Measurements from ENCODE around the gene VMO1. TPM values are rescaled to one million over a fixed set of nuclear protein-coding genes. Genes with fewer than 3 reads are reported as not detected.

VMO1 gene
- total RNA-seq, 6 donors from 2014 or later, result 3.1 to 28.8 (median 13.4) TPM; not detected in 1

DNA sequence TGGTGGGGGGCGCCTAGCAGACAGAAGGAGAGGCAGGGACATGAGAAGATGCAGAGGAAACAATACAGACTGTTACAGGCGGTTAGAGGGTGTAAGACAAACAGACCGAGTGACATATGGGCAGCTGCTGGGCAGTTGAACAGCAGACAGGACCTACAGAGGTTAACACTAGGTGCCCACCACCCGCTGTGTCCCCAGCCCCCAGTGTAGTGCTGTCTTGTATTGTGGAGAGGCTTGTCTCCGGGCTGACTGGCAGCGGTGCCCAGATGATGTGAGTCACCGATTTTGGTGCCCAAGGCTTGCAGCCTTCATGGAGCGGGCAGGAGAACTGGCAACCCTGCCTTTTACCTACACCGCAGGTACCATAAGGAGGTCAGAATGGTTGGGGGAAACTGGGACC is 44.0 kb downstream of the VMO1 start:
- DNase-seq (no peak), ATAC-seq (ENCODE audit: low FRiP score in 2 of 2) (no peak)
- H3K9me3 ChIP-seq, result no peaks in the 10 kb centered on the region
- H3K36me3 ChIP-seq, result no peaks in the 10 kb centered on the region
- no peak for TF ChIP-seq POLR2AphosphoS5 (IDR thresholded peaks at IDR 0.05)
- TF ChIP-seq EP300 (IDR thresholded peaks at IDR 0.05), result no peak
- TF ChIP-seq, protein P1, sequence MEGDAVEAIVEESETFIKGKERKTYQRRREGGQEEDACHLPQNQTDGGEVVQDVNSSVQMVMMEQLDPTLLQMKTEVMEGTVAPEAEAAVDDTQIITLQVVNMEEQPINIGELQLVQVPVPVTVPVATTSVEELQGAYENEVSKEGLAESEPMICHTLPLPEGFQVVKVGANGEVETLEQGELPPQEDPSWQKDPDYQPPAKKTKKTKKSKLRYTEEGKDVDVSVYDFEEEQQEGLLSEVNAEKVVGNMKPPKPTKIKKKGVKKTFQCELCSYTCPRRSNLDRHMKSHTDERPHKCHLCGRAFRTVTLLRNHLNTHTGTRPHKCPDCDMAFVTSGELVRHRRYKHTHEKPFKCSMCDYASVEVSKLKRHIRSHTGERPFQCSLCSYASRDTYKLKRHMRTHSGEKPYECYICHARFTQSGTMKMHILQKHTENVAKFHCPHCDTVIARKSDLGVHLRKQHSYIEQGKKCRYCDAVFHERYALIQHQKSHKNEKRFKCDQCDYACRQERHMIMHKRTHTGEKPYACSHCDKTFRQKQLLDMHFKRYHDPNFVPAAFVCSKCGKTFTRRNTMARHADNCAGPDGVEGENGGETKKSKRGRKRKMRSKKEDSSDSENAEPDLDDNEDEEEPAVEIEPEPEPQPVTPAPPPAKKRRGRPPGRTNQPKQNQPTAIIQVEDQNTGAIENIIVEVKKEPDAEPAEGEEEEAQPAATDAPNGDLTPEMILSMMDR (IDR thresholded peaks at IDR 0.05), result no peak
- TF ChIP-seq POLR2A (IDR thresholded peaks at IDR 0.05), result no peak
- no peaks in the 10 kb centered on the region for H3K27me3 ChIP-seq
- H3K27ac ChIP-seq, result no peak overlapping the region
- peaks cover 9 to 31% (median 18%) of the 10 kb centered on the region in 4 donors for H3K4me1 ChIP-seq
- WGBS, 2 donors, result 91 to 97% methylated on average over 9 of the region's 9 CpGs
- no peak overlapping the region for H3K4me3 ChIP-seq

DNA sequence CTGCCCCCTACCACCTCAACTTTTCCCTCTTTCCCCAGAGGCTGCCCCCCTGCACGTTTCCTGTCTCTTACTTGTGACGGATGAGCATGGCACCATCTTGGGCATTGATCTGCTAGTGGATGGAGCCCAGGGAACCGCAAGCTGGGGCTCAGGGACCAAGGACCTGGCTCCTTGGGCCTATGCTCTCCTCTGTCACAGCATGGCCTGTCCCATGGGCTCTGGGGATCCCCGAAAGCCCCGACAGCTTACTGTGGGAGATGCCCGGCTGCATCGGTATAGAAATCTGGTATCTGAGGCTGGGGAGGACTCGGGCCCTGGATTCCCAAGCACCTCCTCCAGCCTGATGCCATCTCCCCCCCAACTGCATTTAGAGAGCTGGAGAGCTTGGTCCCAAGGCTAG is 44.6 kb downstream of the VMO1 start:
- no peaks in the 10 kb centered on the region for H3K27me3 ChIP-seq
- no peaks in the 10 kb centered on the region for H3K36me3 ChIP-seq
- no peak overlapping the region for H3K27ac ChIP-seq
- DNase-seq, result no peak
- TF ChIP-seq POLR2AphosphoS5 (IDR thresholded peaks at IDR 0.05) (no peak), POLR2A (IDR thresholded peaks at IDR 0.05) (no peak), EP300 (IDR thresholded peaks at IDR 0.05) (no peak)
- TF ChIP-seq, protein P1 (IDR thresholded peaks at IDR 0.05), result no peak
- H3K9me3 ChIP-seq, result no peaks in the 10 kb centered on the region
- H3K4me3 ChIP-seq, result no peak overlapping the region
- 90 to 92% methylated on average over 4 to 8 of the region's 8 CpGs for WGBS, 2 donors
- no peak for ATAC-seq (ENCODE audit: low FRiP score in 2 of 2)
- H3K4me1 ChIP-seq, result peaks cover 9 to 31% (median 21%) of the 10 kb centered on the region in 4 donors

DNA sequence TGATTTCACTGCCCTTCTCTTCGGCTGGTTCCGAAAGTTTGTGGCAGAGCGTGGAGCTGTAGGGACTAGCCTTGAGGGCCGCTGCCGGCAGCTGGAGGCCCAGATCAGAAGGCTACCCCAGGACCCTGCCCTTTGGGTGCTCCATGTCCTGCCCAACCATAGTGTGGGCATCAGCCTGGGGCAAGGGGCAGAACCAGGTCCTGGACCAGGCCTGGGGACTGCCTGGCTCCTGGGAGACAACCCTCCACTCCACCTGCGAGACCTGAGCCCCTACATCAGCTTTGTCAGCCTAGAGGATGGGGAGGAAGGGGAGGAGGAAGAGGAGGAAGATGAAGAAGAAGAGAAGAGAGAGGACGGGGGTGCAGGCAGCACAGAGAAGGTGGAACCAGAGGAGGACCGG is 45.6 kb downstream of the VMO1 start:
- DNase-seq (peak in 1 of 2 donors; percentile 45), ATAC-seq (ENCODE audit: low FRiP score in 2 of 2) (no peak)
- peaks cover 9 to 29% (median 23%) of the 10 kb centered on the region in 4 donors for H3K4me1 ChIP-seq
- H3K36me3 ChIP-seq, result no peaks in the 10 kb centered on the region
- WGBS, 2 donors, result 95 to 97% methylated on average over 8 of the region's 8 CpGs
- no peaks in the 10 kb centered on the region for H3K9me3 ChIP-seq
- no peak for TF ChIP-seq EP300 (IDR thresholded peaks at IDR 0.05)
- no peak for TF ChIP-seq POLR2AphosphoS5 (IDR thresholded peaks at IDR 0.05)
- no peak for TF ChIP-seq POLR2A (IDR thresholded peaks at IDR 0.05)
- TF ChIP-seq, protein P1 (IDR thresholded peaks at IDR 0.05), result no peak
- H3K4me3 ChIP-seq, result peak overlapping the region in 1 of 4 donors; percentile 79
- peak overlapping the region in 1 of 4 donors; percentile 94 for H3K27ac ChIP-seq
- no peaks in the 10 kb centered on the region for H3K27me3 ChIP-seq

DNA sequence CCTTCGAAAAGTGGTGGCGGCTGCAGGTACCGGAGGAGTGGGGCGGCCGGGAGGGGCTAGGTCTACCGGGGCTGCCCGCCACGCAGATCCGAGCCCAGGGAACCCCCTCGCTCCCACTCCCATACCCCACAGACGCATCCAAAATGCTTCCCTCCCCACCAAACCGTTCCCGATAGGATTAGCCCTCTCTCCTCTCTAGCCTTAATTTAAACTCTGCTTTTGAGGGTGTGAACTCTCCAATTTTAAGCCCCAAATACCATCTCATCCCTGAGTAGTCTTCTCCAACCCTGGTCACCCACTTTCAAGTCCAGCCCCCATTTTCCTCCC is 46.2 kb downstream of the VMO1 start:
- no peak for TF ChIP-seq POLR2A (IDR thresholded peaks at IDR 0.05)
- TF ChIP-seq, protein P1 (IDR thresholded peaks at IDR 0.05), result no peak
- TF ChIP-seq EP300 (IDR thresholded peaks at IDR 0.05), result no peak
- TF ChIP-seq POLR2AphosphoS5 (IDR thresholded peaks at IDR 0.05), result no peak
- WGBS, 2 donors, result 13 to 28% methylated on average over 12 to 13 of the region's 13 CpGs
- no peak for ATAC-seq (ENCODE audit: low FRiP score in 2 of 2)

More for the DNA sequence above, 46.2 kb downstream of the VMO1 start:
- no peak for DNase-seq
- Histone ChIP-seq H3K4me3 (peak overlapping the region in 3 of 4 donors; percentile 62 to 79 (median 68)), H3K4me1 (peaks cover 9 to 24% (median 19%) of the 10 kb centered on the region in 4 donors), H3K27me3 (no peaks in the 10 kb centered on the region), H3K9me3 (no peaks in the 10 kb centered on the region), H3K36me3 (peaks cover 0 to 3% (median 0%) of the 10 kb centered on the region in 4 donors), H3K27ac (peak overlapping the region in 3 of 4 donors; percentile 82 to 94 (median 85))

Measured in upper lobe of left lung (tissue), 6 donors.